Spinal cord (tissue), 10 donors: ENCODE data around the gene MAP7. TPM values are rescaled to one million over a fixed set of nuclear protein-coding genes. Genes with fewer than 3 reads are reported as not detected.
"Not testable (repeated sequence)": the region's sequence is repeated elsewhere in the genome, so short reads cannot be mapped to it uniquely, and the experiment has no call there.

Experiments
- DNase-seq, 6 donors: peaks; one replicate each; pipeline versions ENCODE4 v3.0.0 to v3.0.0-alpha.2; 2013 to 2015; ENCODE audit warnings: low spot score in 6 of 6, low read depth in 4 of 6
- H3K27ac ChIP-seq: one replicate; pipeline ENCODE4 v1.5.1; 2013; ENCODE audit warnings: low read depth, low read length, control low read depth
- H3K27me3 ChIP-seq: one replicate; pipeline ENCODE4 v1.6.1; 2013; ENCODE audit warnings: low read length; ENCODE audit not compliant: control insufficient read depth, insufficient read depth
- H3K36me3 ChIP-seq: one replicate; pipeline ENCODE4 v1.6.1; 2013; ENCODE audit warnings: low read length; ENCODE audit not compliant: control insufficient read depth, insufficient read depth
- H3K4me1 ChIP-seq: one replicate; pipeline ENCODE4 v1.6.1; 2013; ENCODE audit warnings: low read length; ENCODE audit not compliant: control insufficient read depth, insufficient read depth
- H3K4me3 ChIP-seq: one replicate; pipeline ENCODE4 v1.5.1; 2013; ENCODE audit warnings: low read depth, low read length, control low read depth
- H3K9me3 ChIP-seq: one replicate; pipeline ENCODE4 v1.6.1; 2013; ENCODE audit warnings: low read length; ENCODE audit not compliant: control insufficient read depth, insufficient read depth
- WGBS: methylation state at CpG from one replicate; pipeline ENCODE4 v1.1.5; 2013; ENCODE audit warnings: missing lambda C conversion rate; ENCODE audit not compliant: insufficient coverage; 5-methylcytosine and 5-hydroxymethylcytosine counted together
- polyA plus RNA-seq, 2 donors: library from polyadenylated mRNA; unstranded; fragments of 120-200 nt; gene quantifications; one replicate each; pipeline ENCODE4 v1.2.1, GENCODE V29; 2013; ENCODE audit not compliant: insufficient read length in 2 of 2
- total RNA-seq, 2 donors: library from RNA; depleted of rRNA in 1 of 2; stranded (reverse); fragments of 120-200 nt in 1 of 2; fragments of >200 nt in 1 of 2; gene quantifications; one replicate each; pipeline versions ENCODE4 v1.2.3 to v1.2.4, GENCODE V29; 2013 to 2014
- donor health status: healthy.

The MAP7 gene
- total and polyA plus RNA-seq, 4 donors: 9.9 to 19.7 (median 13.9) TPM

- Histone ChIP-seq H3K4me1 (no peaks in the 10 kb centered on the region), H3K36me3 (no peaks in the 10 kb centered on the region), H3K27me3 (no peaks in the 10 kb centered on the region), H3K27ac (no peak overlapping the region), H3K4me3 (no peak overlapping the region), H3K9me3 (no peaks in the 10 kb centered on the region)
- no peak for DNase-seq
- whole genome bisulfite sequencing: no CpG with 5 or more reads among the region's 2 CpGs
These were observed 58.5 kb downstream of the MAP7 start for GRCh38 chr6:136491754-136492153.

GRCh38 chr6:136491251-136491650 is 59.0 kb downstream of the MAP7 start:
- Histone ChIP-seq H3K36me3 (no peaks in the 10 kb centered on the region), H3K27me3 (no peaks in the 10 kb centered on the region), H3K4me1 (no peaks in the 10 kb centered on the region), H3K9me3 (no peaks in the 10 kb centered on the region), H3K4me3 (no peak overlapping the region), H3K27ac (no peak overlapping the region)
- DNase-seq: no peak
- no CpG with 5 or more reads among the region's 2 CpGs for WGBS

GRCh38 chr6:136489689-136490033 is 60.6 kb downstream of the MAP7 start:
- H3K4me1 ChIP-seq, H3K27ac ChIP-seq, H3K9me3 ChIP-seq, DNase-seq, H3K36me3 ChIP-seq, H3K27me3 ChIP-seq, H3K4me3 ChIP-seq: not testable (repeated sequence)
- WGBS: 93% methylated on average over 3 of the region's 3 CpGs

- DNase-seq: no peak
- no peaks in the 10 kb centered on the region for H3K27me3 ChIP-seq
- no peaks in the 10 kb centered on the region for H3K4me1 ChIP-seq
- no peaks in the 10 kb centered on the region for H3K36me3 ChIP-seq
- H3K4me3 ChIP-seq: no peak overlapping the region
- H3K27ac ChIP-seq: no peak overlapping the region
- H3K9me3 ChIP-seq: no peaks in the 10 kb centered on the region
- no CpG with 5 or more reads among the region's 7 CpGs for WGBS
These were observed 62.3 kb downstream of the MAP7 start for GRCh38 chr6:136487759-136488425.

GRCh38 chr6:136486357-136486756 is 63.9 kb downstream of the MAP7 start:
- Histone ChIP-seq H3K9me3 (no peaks in the 10 kb centered on the region), H3K27me3 (no peaks in the 10 kb centered on the region), H3K27ac (no peak overlapping the region)

GRCh38 chr6:136483906-136484305 is 66.3 kb downstream of the MAP7 start:
- peaks cover 2% of the 10 kb centered on the region for H3K9me3 ChIP-seq
- no peaks in the 10 kb centered on the region for H3K27me3 ChIP-seq
- WGBS: 85% methylated on average over 3 of the region's 3 CpGs
- H3K36me3 ChIP-seq: no peaks in the 10 kb centered on the region
- H3K4me3 ChIP-seq: no peak overlapping the region
- H3K27ac ChIP-seq: no peak overlapping the region
- no peaks in the 10 kb centered on the region for H3K4me1 ChIP-seq
- no peak for DNase-seq

More at GRCh38 chr6:136486357-136486756, 63.9 kb downstream of the MAP7 start:
- Histone ChIP-seq H3K4me1 (no peaks in the 10 kb centered on the region), H3K4me3 (no peak overlapping the region), H3K36me3 (no peaks in the 10 kb centered on the region)
- peak in 1 of 6 donors; percentile 7 for DNase-seq
- WGBS: no CpG with 5 or more reads among the region's 1 CpG

- not testable (repeated sequence) for H3K4me3 ChIP-seq, H3K4me1 ChIP-seq, H3K27ac ChIP-seq, H3K36me3 ChIP-seq, DNase-seq, H3K9me3 ChIP-seq, H3K27me3 ChIP-seq
- WGBS: no CpG with 5 or more reads among the region's 2 CpGs
These were observed 67.2 kb downstream of the MAP7 start for GRCh38 chr6:136483005-136483404.

- H3K27ac ChIP-seq: no peak overlapping the region
- no peaks in the 10 kb centered on the region for H3K4me1 ChIP-seq
- no peaks in the 10 kb centered on the region for H3K36me3 ChIP-seq
- peaks cover 2% of the 10 kb centered on the region for H3K9me3 ChIP-seq
- no peak for DNase-seq
- H3K27me3 ChIP-seq: no peaks in the 10 kb centered on the region
- H3K4me3 ChIP-seq: no peak overlapping the region
These were observed 72.7 kb downstream of the MAP7 start for GRCh38 chr6:136477548-136477947.

GRCh38 chr6:136475686-136476085 is 74.5 kb downstream of the MAP7 start:
- no peaks in the 10 kb centered on the region for H3K27me3 ChIP-seq
- H3K36me3 ChIP-seq: no peaks in the 10 kb centered on the region
- 96% methylated on average over 3 of the region's 4 CpGs for WGBS
- no peaks in the 10 kb centered on the region for H3K4me1 ChIP-seq
- no peak overlapping the region for H3K27ac ChIP-seq
- no peak overlapping the region for H3K4me3 ChIP-seq
- DNase-seq: no peak
- H3K9me3 ChIP-seq: peaks cover 2% of the 10 kb centered on the region

GRCh38 chr6:136474241-136474640 is 76.0 kb downstream of the MAP7 start:
- H3K27ac ChIP-seq: no peak overlapping the region

More at GRCh38 chr6:136474241-136474640, 76.0 kb downstream of the MAP7 start:
- Histone ChIP-seq H3K4me3 (no peak overlapping the region), H3K9me3 (no peaks in the 10 kb centered on the region), H3K4me1 (no peaks in the 10 kb centered on the region), H3K27me3 (no peaks in the 10 kb centered on the region), H3K36me3 (no peaks in the 10 kb centered on the region)
- no peak for DNase-seq
- 95% methylated on average over 4 of the region's 6 CpGs for WGBS
